ENCODE data around the gene ZCCHC4.

- TF ChIP-seq CTCF (IDR thresholded peaks at IDR 0.05) (no peak), POLR2A (IDR thresholded peaks at IDR 0.05) (no peak)
Measured at GRCh38 chr4:25346913-25347312, 34.3 kb downstream of the ZCCHC4 start.
